ENCODE data around the gene GSTP1.
"Not testable (repeated sequence)": the region's sequence is repeated elsewhere in the genome, so short reads cannot be mapped to it uniquely, and the experiment has no call there.

The GSTP1 gene

GRCh38 chr11:67563705-67564114 is 19.9 kb upstream of the GSTP1 start:
- not testable (repeated sequence) for DNase-seq (ENCODE audit: low read depth)

- DNase-seq (ENCODE audit: low read depth), result no peak
Measured at GRCh38 chr11:67564230-67564629, 19.4 kb upstream of the GSTP1 start.

- DNase-seq (ENCODE audit: low read depth), result no peak
Measured at GRCh38 chr11:67571443-67571842, 12.2 kb upstream of the GSTP1 start.

- no peak for DNase-seq (ENCODE audit: low read depth)
Measured at GRCh38 chr11:67572305-67572704, 11.3 kb upstream of the GSTP1 start.

- DNase-seq (ENCODE audit: low read depth), result peak; percentile 5
Measured at GRCh38 chr11:67572747-67573419, 10.7 kb upstream of the GSTP1 start.

GRCh38 chr11:67574938-67575337 is 8.7 kb upstream of the GSTP1 start:
- DNase-seq (ENCODE audit: low read depth), result no peak

GRCh38 chr11:67576735-67577475 is 6.7 kb upstream of the GSTP1 start:
- no peak for DNase-seq (ENCODE audit: low read depth)

- DNase-seq (ENCODE audit: low read depth), result no peak
Measured at GRCh38 chr11:67577951-67578350, 5.7 kb upstream of the GSTP1 start.

GRCh38 chr11:67581469-67581868 is 2.1 kb upstream of the GSTP1 start:
- no peak for DNase-seq (ENCODE audit: low read depth)

GRCh38 chr11:67582011-67582410 is 1.6 kb upstream of the GSTP1 start:
- no peak for DNase-seq (ENCODE audit: low read depth)

- peak; percentile 9 for DNase-seq (ENCODE audit: low read depth)
Measured at GRCh38 chr11:67584205-67584880, 731 bp downstream of the GSTP1 start.

GRCh38 chr11:67584881-67585873 is 1.6 kb downstream of the GSTP1 start:
- no peak for DNase-seq (ENCODE audit: low read depth)

GRCh38 chr11:67585911-67586310 is 2.3 kb downstream of the GSTP1 start:
- DNase-seq (ENCODE audit: low read depth), result no peak

- DNase-seq (ENCODE audit: low read depth), result no peak
Measured at GRCh38 chr11:67586568-67587250, 3.1 kb downstream of the GSTP1 start.

GRCh38 chr11:67588136-67588503 is 4.5 kb downstream of the GSTP1 start:
- no peak for DNase-seq (ENCODE audit: low read depth)

GRCh38 chr11:67588899-67589415 is 5.3 kb downstream of the GSTP1 start:
- not testable (repeated sequence) for DNase-seq (ENCODE audit: low read depth)

GRCh38 chr11:67592880-67593564 is 9.4 kb downstream of the GSTP1 start:
- no peak for DNase-seq (ENCODE audit: low read depth)

GRCh38 chr11:67593565-67593905 is 9.9 kb downstream of the GSTP1 start:
- no peak for DNase-seq (ENCODE audit: low read depth)

GRCh38 chr11:67594480-67594879 is 10.9 kb downstream of the GSTP1 start:
- no peak for DNase-seq (ENCODE audit: low read depth)

- no peak for DNase-seq (ENCODE audit: low read depth)
Measured at GRCh38 chr11:67596753-67597300, 13.2 kb downstream of the GSTP1 start.
